Head of caudate nucleus (tissue), 42 donors: ENCODE measurements around the gene CPED1.
"Not testable (repeated sequence)": the region's sequence is repeated elsewhere in the genome, so short reads cannot be mapped to it uniquely, and the experiment has no call there.

ENCODE experiments used
- DNase-seq, 42 donors: peaks; one replicate each; pipeline versions ENCODE4 v3.0.0 to v3.0.0-alpha.2; 2020 to 2021; ENCODE audit warnings: mixed read lengths in 7 of 42
- intact Hi-C: fragments of 100-400 bp; cut with DNase I; formaldehyde crosslinking; loops from one replicate; pipeline ENCODE4 v1.15.0; 2022

CPED1 gene

DNA sequence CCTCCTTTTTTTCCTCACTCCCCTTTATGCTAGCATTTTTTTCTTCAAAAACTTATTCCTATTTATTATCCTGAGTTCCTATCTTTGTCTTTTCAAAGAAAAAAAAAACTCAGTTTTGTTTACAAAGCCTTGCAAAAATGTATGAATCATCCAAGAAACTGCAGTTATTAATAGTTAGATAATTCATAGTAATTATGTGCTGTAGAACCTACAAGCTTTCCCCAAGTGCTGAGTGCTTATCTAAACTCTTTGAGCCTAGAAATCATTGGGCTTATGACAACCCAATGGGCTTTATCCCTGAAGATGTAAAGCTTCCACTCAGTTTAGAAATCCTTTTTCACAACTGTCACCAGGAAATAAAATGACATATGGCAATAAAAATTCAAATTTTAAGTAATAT is 194.4 kb downstream of the CPED1 start:
- DNase-seq = no peak
- intact Hi-C loops = no loop called here

DNA sequence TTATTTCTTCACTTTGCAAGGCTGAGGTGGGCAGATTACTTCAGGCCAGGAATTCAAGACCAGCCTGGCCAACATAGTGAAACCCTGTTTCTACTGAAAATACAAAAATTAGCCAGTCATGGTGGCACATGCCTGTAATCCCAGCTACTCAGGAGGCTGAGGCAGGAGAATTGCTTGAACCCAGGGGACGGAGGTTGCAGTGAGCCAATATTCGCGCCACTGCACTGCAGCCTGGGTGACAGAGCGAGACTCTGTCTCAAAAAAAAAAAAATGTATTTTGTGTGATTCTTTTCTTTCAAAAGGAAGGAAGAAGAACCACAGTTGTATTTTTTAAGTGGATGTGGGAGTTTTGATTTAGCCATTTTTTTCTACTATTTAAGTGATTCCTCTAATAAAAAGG is 195.4 kb downstream of the CPED1 start:
- intact Hi-C loops, DNase-seq: not testable (repeated sequence)

DNA sequence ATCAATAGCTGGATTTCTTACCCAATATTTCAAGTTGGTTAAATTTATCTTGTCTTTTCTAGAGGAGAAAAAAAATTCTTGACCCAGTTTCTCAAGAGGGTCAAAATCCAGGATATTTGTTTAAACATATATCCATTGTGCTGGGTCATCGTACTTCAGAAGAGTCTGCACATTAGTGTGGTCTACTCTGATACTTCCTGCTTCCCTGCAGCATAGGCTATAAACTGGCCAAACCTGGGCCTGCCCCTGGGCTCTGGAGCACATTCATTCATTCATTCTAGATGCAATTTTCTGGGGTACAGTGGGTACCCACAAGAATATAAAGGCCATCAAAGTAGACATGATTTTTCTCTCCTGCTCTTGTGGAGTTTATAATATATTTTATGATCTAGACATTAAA is 198.2 kb downstream of the CPED1 start:
- no peak for DNase-seq
- intact Hi-C loops = no loop called here

DNA sequence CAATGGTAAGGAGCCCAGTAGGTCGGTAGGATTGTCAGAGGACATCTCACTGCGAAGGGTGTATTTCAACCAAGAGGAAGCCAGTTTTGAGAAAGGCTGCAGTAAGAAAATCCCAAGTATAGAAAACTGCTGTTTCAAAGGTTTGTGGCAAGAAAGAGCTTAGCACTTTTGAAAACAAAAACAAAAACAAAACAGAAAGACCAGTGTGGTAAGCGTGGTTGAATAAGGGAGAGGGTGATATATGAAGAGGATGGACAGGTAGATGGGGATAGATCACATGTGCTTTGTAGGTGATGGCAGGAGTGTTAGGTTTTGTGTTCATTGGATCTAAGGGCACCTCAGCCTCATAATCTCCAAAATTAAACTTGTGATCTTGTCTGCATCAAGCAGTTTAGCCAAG is 198.7 kb downstream of the CPED1 start:
- intact Hi-C loops = no loop called here

DNA sequence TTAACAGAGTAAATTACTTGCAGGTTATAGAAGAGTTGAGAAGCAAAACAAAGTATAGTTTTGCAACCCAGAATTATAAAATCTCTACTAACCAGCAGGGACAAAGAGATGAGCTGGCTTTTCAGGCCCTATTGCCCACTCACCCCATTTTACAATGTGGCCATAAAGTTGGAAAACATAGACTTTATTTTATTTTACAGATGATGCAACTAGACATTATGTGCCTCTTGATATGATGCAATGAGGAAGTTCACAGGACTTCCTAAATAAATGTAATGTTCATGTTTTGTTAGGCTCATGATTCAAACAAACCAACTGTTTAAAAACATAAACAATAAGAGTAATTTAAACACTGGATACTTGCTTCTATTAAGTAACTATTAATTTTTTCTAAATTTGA is 199.2 kb downstream of the CPED1 start:
- no peak for DNase-seq
- intact Hi-C loops = no loop called here

More for the DNA sequence above, 198.7 kb downstream of the CPED1 start:
- no peak for DNase-seq

DNA sequence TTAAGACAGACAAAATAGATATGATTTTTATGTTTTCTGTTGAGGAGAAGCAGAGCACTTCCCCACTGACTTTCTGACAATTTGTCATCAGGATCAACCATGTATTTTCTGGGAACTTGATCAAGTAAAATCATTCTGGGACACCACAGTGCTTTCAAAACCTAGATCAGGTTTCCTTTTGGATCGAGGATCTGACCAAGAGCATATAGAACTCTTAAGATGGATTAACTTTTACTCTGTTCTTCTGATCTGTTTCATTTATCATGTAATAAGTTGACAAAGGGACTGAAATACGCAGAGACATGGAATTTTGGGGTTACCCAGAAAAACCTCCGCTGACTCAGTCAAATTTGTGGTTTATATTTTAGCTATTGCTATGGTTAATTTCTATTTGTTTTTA is 204.3 kb downstream of the CPED1 start:
- no peak for DNase-seq

DNA sequence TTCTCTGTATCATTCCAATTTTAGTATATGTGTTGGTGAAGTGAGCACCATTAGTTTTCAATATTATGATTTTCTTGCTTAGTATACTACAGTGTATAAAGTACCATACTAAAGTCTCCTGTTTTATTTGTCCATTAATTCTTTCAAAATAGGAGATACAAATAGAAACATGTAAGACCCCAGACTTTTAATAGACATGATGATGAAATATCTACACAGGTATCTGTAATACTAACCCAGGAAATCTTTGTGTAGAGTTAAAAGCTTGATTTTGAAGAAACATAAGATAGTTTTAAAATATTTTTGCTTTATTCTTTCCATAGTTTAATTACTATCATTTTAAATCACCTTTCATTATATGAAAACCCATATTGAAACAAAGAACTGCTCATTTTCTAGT is 206.5 kb downstream of the CPED1 start:
- DNase-seq = no peak
- intact Hi-C loops = no loop called here

More for the DNA sequence above, 204.3 kb downstream of the CPED1 start:
- intact Hi-C loops = no loop called here

DNA sequence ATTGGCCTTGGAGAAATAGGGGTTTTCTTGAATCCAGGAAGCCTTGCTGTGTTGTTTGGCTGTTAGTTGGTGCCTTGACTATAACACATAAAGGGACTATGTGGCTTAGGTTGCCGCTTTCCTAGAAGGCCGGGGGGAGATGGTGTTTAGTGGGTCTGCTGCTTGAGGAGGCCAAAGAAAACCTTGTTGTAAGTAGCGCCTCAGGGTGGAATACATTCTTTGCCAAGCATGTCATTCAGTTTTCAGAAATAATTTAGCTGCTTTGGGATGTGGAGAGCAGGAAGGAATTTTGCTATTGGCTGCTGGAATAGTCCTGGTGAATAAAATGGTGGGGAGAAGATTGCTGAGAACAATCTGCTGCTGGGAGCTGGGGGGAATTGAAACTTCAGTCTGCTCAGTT is 207.4 kb downstream of the CPED1 start:
- intact Hi-C loops = no loop called here

DNA sequence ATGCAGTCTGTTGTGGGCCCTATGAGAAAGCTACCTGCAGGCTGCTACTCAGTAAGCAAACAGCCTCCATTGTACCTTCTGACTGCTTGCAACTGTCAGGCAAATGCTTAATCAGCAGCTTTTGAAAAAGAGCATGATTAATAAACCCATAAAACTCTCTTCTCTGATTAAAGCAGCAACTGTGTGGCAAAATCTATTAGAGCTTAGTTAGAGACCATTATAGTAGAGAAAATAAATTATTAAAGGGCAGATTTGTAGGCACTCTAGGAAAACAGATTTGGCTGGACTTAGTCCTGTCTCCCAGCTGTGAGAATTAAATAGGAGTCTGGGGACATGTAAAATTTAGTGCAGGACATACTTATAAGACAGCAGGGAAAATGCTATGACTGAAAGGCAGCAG is 207.8 kb downstream of the CPED1 start:
- no peak for DNase-seq
- intact Hi-C loops = no loop called here

More for the DNA sequence above, 207.4 kb downstream of the CPED1 start:
- DNase-seq = no peak

DNA sequence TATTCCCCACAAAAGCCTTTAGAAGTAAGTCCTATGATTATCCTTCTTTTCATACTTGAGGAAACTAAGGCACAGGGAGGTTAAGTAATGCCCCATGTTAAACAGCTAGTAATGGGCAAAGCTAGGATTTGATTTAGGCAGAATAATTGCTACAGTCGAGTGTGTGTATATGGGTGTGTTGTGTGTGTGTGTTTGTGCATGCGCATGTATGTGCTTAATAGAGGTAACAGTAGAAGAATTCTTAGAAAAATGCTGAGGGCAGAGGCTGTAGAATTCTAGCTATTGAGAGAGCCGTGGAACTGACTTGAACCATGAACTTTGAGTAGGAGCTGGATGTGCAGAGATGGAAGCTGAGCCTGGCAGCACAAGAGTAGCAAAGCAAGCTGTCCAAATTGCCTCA is 208.9 kb downstream of the CPED1 start:
- intact Hi-C loops = no loop called here
- no peak for DNase-seq

DNA sequence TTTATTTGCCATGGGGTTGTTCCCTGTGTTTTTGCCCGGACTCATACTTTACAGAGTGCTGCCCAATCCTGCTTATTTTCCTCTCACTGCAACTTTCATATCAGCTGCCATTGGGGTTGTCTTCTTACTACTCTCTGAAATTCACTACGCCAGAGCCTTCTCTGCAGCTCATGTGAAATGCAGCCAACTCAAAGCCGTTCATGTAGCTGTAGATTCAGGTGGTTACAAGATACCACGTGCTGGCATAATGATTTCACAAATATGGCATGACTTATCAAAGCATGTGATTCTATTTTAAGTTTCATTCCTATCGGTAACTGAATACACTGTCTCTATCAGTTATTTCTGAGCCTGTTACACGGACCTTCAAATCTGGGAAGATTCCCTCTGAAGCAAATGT is 210.0 kb downstream of the CPED1 start:
- intact Hi-C loops = no loop called here
- DNase-seq = peak in 10 of 42 donors; percentile 6 to 62 (median 22)

DNA sequence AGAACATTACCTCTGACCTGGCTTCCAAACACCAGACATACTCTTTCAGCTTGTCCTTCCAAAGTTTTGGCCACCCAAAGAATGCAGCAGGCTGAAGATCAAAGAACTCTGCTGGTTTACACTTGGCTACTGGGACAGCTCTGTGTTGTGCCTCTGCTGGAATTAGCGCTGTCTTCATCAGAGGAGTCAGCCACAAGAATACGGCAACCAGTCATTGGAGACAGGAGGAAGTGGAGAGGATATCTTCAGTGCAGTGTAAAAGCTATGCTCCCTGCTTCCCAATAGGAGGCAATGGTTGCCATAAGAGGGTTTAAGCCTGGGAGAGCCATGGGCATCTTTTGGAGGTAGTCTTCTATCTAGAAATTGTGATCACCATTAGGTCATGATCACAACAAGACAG is 213.6 kb downstream of the CPED1 start:
- intact Hi-C loops = no loop called here
- no peak for DNase-seq

DNA sequence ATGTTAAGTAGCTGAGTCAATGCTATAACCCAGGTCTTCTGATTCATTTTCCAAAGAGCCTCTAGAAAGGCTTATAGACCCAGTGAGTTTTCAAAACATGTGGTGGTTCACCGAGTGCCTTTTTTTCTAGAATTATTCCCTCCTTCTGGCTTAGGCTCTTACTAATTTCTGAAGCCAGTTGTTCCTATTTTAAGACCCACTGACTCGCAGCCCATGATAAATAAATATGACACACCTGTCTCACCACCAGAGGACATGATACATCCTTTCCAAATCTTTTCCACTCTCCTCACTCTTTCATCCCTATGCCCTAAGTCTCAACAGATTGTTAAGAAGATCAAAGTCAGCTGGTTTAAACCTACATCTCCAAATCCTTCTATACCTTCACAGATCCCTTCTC is 214.3 kb downstream of the CPED1 start:
- intact Hi-C loops = no loop called here
- DNase-seq = no peak

DNA sequence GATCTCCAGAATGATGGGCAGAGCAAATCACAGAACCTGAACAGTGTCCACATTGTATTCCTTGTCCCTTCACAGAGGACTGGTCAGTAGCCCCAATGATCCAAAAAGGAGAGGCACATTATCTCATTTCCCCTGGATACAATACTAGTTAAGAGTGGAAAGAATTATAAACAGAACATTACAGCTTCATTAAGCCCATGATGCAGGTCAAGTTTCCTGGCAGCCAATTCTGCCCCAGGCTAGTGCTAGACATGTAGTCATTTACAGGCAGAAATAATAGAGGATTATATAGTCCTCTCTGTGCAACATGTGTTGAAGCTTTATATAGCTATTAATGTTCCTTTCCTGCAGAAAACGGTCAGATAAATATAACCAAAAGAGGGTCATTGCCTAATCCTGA is 216.0 kb downstream of the CPED1 start:
- intact Hi-C loops = no loop called here
- no peak for DNase-seq

DNA sequence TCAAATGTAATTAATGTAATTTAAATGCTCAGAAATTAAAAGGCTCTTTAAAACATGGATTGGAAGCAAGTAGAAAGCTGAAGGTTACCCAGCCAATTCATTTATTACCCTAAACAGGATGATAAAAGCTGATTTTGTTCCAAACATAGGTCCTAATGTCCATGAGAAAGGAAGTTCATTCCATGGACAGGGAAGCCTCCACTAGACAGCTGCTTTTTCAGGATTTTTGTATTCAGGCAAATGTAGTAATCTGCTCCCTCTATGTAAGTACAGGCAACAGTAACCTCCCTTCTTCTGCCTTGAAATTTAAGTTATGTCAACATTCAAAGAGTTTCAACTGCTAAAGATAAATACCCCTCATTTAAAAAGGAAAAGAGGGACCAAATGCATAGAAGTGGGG is 217.3 kb downstream of the CPED1 start:
- DNase-seq = no peak
- intact Hi-C loops = no loop called here

DNA sequence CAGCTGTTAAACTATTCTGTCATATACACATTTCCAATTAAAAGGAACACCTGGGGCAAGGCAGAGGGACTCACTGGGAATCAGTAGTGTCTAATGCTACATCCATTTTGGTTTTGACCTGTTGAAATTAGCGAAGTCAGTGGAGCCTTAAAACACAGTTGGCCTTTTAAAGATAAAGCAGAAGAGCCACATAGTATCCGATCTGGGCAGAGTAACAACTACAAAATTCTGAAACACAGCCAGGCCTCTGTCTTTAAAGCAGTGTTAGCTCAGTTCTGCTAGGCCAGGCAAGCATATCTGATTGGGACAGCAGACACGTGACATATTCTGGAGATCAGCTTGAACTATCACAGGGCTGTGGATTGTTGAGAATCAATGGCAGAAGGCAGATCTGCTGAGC is 222.7 kb downstream of the CPED1 start:
- no peak for DNase-seq
- intact Hi-C loops = no loop called here

DNA sequence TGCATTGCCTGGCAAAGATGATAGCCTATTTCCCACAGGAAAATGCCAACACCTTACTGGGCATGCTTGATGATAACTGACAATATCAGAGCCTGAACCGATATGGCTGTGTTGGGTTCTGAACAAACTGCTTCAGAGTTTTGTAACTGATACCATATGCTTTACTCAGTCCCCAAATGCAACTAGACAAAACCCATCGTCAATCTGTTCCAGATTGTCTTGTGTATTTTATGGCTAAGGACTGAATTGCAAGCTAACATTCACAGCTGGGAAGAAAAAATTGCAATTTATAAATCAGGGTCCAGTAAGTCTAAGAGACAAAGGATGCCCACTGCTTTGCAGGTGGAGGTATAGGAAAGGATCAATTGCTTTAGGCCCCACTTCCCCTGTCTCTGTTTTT is 223.5 kb downstream of the CPED1 start:
- DNase-seq = no peak

DNA sequence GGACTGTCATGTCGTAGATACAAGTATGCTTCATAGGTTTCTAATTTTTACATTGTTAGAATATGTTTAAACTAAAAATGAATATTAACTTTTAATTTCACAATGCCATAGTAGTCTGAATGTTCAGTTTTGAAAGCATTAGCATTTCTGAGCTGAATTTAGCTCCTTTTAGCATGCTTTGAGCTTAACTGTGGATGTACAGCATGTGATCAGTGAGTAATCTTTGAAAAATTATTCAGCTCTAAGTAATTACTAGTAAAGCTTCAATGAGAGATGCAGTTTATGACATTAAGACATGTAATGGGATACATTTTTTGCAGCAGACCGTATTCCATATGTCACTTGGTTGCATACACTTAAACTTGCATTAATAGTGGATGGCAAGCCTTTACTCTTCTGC is 226.1 kb downstream of the CPED1 start:
- intact Hi-C loops = no loop called here
- DNase-seq = no peak

More for the DNA sequence above, 223.5 kb downstream of the CPED1 start:
- intact Hi-C loops = no loop called here

DNA sequence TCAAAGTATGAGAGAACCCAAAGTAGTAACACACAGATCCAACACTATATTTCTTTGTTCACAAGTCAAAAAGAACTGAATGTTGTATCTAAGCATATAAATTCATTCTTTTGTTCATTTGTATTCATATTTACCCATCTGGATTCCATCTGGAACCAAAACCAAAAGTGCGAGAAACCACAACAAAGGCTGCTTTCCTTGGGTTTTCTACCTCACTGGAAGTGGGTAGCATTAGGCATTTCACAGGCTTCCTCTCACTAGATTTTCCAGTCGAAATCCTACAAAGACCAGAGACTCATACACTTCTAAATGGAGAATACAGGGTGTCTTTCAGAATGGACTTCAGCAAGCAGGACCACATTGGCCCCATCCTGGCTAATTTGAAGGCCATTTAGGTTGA is 230.5 kb downstream of the CPED1 start:
- intact Hi-C loops = no loop called here
- DNase-seq = no peak

DNA sequence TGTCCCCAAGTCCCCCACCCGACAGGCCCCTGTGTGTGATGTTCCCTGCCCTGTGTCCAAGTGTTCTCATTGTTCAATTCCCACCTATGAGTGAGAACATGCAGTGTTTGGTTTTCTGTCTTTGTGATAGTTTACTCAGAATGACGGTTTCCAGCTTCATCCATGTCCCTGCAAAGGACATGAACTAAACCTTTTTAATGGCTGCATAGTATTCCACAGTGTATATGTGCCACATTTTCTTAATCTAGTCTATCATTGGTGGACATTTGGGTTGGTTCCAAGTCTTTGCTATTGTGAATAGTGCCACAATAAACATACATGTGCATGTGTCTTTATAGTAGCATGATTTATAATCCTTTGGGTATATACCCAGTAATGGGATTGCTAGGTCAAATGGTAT is 232.6 kb downstream of the CPED1 start:
- DNase-seq, intact Hi-C loops: not testable (repeated sequence)

DNA sequence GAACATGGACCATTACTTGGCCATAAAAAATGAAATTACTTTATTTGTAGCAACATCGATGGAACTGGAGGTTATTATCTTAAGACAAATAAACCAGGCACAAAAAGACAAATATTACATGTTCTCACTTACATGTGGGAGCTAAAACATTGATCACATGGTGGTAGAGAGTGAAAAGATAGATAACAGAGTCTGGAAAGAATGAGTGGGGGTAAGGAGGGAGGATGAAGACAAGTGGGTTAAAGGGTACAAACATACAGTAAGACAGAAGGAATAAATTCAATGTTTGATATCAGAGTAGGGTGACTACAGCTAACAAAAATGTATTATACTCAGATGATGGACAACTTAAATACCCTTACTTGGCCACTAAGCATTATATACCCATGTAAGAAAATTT is 240.3 kb downstream of the CPED1 start:
- intact Hi-C loops = no loop called here
- no peak for DNase-seq

DNA sequence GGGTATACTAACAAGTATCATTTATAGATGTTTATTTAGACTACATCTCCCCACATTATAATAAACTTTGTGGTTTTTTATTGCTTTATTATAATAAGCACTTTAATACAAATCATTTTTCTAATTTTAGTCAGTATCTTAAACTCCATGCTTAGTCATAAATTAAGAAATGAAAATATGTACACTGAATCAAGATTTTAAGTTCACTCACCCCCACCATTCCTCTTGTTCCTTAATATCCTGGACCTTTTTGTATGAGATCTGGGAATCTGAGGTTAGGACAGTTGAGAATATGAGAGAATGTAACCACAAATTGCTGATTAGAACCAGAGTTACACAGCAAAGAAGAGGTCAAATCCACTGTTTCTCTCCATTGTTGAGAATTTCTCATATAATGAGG is 246.7 kb downstream of the CPED1 start:
- no peak for DNase-seq
- intact Hi-C loops = no loop called here
